HG03025 (cell line): ENCODE results near the gene MYO5B.

Source experiments
- ATAC-seq: cut with Tn5 transposase; IDR thresholded peaks from one replicate; pipeline ENCODE4 v1.9.1; 2021; ENCODE audit warnings: mild to moderate bottlenecking, moderate library complexity; ENCODE audit not compliant: unreplicated experiment, low FRiP score

Gene MYO5B

GRCh38 chr18:49935215-49935614 is 259.7 kb downstream of the MYO5B start:
- ATAC-seq: no peak

GRCh38 chr18:49934457-49934856 is 260.5 kb downstream of the MYO5B start:
- ATAC-seq: no peak

- no peak for ATAC-seq
These were observed 261.3 kb downstream of the MYO5B start for GRCh38 chr18:49933530-49934128.

GRCh38 chr18:49931760-49932159 is 263.2 kb downstream of the MYO5B start:
- ATAC-seq: no peak

DNA sequence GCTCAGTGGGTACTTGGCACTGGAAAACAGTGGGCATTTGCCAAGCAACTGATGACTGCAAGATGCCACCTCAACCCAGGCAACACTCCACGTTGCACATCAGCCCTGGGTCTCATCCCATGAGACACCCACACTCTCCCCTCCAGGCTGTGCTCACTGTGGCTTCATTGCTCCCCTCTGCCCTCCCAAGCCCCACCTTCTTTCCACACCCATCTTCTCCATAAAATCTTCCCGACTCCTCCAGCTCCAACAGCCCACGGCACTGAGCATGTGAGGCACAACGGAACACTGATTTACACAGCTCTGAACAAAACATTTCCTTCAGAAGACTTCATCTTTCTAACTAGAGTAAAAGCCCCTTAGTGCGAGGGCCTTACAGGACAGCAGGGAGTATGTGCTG is 263.8 kb downstream of the MYO5B start:
- no peak for ATAC-seq

DNA sequence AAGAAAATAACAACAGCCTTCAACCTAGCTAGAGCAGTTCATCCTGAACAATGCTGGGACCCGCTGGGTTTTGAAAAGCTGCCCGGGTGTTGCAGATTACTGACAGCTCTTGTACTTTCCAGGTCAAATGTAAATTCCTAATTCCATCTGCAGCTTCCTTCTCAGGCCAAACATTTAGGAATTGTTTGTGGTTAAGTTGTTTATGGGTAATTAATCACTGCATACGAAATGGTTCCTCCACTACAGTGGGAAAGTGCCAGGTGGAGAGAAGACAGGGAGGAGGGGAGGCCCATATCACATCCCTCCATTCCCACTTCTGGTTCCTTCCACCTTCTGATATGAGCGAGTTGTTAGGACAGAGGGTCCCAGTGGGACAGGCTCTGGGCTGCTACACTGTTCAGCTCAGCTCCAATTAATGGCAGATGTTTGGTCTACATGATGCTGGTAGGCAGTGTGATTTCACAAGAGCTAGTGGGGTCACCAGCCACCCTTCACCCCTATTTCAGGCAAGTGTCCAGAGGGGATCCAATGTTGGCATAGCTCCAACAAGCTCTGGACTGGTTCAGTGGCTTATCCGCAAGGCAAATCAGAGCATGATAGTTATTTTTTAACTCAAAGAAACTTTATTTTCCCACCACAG is 268.7 kb downstream of the MYO5B start:
- ATAC-seq: no peak

GRCh38 chr18:49924293-49924983 is 270.5 kb downstream of the MYO5B start:
- no peak for ATAC-seq

GRCh38 chr18:49922228-49922627 is 272.7 kb downstream of the MYO5B start:
- no peak for ATAC-seq

GRCh38 chr18:49921318-49921985 is 273.5 kb downstream of the MYO5B start:
- ATAC-seq: no peak

DNA sequence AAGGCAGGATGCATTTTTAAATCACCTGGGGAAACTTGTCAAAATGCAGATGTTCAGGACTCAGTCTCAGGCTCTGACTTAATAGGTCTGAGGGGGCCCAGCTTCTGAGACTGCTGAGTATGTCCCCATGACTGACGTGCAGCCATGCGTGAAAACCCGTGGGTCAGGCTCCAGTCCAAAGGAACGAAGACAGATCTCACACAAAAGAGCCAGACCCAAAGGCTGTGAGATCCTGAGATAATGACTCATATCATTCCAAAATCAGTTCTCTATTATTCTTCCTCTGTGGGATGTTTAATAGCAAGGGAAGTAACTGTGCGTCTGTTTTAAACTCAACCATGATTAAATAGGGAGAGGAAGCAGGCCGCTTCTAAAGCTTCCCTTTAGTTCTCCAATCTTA is 274.2 kb downstream of the MYO5B start:
- no peak for ATAC-seq

DNA sequence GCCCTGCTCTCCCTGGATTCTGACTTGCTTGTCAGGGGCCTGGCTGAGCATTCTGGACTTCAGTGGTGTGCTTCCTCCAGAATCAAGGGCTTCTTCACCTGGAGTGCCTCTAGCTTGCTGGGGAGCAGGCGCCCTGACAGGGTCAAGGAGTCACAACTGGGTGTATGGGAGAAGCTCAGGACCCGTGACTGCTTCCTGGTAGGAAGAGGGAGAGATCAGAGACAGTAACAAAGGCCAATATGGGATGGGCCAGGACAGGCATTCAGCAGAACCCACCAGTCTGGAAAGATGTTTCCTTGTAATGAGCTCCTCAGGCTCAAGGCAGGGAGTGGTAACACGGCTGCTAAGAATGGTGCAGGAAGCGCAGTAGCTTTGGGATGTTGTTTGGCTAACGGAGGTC is 277.2 kb downstream of the MYO5B start:
- no peak for ATAC-seq

DNA sequence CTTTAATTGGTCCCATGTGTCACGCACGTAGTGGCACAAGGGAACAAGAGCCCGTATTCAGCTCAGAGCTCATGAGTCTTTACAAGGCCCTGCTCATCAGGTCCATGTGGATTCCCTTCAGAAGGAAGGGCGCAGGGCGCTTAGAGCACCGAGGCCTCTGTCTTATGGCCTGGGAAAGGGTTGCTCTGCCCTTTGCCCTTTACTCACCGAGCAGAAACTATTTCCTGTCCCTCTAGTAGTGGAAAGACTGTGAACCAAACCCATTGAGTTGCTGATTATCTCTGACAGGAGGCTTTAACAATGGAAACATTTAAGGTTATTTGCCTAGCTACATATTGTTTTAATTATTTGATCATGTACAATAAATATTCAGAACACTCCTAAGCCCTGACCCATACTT is 279.6 kb downstream of the MYO5B start:
- ATAC-seq: no peak

DNA sequence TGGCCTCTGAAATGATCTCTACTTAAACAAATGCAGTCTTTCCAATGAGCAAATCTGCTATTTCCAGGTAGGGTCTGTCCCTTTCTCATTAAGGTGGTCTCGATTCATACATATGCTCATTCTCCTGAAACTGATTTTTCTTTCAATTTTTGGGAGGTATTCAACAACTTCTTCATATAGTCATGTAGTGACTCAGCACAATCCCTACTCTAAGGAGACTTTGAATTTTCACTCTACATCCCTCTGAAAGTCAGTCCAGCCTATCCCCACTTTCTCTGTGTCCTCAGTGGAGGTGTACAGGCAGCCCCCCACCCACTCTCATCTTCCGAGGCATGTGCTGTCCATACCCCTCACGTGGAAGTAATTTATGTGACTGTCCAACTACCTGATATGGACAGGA is 281.7 kb downstream of the MYO5B start:
- no peak for ATAC-seq

- no peak for ATAC-seq
These were observed 283.5 kb downstream of the MYO5B start for GRCh38 chr18:49911427-49911826.

- no peak for ATAC-seq
These were observed 284.0 kb downstream of the MYO5B start for GRCh38 chr18:49910986-49911385.

DNA sequence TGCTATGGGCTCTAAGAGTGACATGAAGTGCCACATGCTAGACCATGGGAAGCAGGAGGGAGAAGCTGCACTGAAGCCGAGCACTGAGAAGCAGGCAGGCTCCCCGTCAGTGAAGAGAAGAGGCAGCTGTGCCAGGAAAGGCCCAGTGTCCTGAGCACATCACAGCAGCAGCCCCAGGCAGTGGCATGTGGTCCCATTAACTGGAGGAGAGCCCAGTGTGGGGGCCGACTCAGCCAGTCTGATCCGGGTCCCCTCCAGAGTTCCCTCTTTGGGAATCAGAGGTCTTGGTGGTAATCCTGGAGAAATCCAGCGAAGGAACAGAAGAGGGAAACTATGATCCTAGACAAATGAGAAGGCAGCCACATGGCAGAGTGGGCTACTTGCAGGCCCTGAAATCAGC is 284.9 kb downstream of the MYO5B start:
- ATAC-seq: no peak

DNA sequence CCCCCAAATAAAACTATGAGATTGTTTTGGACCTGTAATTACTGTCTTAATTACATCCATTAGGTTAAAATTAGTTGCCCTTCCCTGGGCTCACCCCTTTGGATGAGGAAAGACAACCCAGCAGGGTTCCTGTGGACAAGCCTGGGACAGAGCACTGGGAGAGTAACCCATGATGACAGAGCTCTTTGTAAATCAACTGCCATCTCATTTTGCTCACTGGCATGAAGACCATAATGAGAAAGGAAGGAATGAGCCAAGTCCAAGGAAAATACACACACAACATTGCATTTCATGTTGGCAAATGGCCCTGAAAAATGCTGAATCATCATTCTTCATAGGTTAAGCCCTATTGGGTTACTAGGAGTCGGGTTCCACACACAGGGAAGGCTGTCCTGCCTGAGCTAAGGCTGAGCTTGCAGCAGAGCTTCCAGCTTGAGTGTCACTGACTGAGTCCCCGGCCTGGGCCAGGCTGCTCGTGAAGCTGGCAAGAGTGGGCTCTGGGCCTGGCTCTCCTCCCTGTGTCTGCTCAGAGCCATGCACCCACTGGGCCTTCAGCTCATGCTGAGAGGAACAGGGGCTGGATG is 287.5 kb downstream of the MYO5B start:
- ATAC-seq: no peak

DNA sequence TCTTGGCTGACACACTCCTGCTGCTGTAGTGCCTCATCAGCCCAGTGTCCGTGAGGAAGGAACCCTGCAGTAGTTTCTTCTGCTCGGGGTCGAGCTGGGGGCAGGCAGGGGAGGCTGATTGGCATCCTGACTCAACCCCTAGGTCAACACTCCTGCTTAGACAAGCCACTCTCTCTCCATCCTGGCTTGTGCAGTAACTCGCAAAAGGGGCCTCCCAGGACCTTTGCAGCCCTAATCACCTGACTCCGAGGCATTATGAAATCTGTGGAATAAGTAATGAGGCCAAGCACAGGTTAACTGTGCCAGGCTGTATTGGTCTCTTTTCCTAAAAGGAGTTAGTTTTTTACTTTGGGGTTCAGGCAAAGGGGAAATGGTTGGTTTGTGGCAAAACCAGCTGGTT is 289.2 kb downstream of the MYO5B start:
- no peak for ATAC-seq

DNA sequence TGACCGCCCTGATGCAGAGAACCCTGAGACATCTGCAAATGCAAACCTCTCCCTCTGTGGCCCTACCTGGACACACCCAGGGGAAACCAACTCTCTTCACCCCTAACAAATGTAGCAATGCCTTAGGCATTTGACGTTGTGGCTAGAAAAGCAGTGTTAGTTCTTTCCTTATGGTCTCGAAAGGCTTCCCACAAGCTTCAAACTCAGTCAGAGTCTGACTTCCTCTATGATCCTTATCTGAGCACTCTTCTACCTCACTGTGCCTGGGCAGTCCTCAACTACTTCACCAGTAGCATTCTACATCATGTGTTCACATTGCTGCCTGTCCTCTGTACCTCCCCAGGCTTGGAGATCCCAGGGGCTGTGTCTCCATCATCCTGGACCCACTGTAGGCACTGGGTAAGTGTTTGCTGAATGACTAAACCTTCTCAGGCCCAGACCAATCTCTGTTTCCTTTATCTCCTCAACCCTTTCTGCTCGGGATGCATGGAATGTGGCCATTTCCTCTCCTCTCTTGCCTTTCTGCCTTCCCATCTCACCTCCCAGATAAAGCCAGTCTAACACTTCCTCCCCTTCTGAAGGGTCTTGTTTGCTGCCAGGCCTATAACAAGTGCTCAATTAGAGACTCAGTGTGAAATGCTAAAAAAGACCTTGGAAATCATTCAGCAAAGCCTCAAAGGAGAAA is 289.9 kb downstream of the MYO5B start:
- ATAC-seq: no peak

GRCh38 chr18:49901862-49902340 is 293.0 kb downstream of the MYO5B start:
- ATAC-seq: no peak
